Urinary bladder (tissue), 4 donors: ENCODE results near the gene RIN1. TPM values are rescaled to one million over a fixed set of nuclear protein-coding genes. Genes with fewer than 3 reads are reported as not detected.
"Not testable (repeated sequence)": the region's sequence is repeated elsewhere in the genome, so short reads cannot be mapped to it uniquely, and the experiment has no call there.

Experiments used
- DNase-seq: peaks from one replicate; pipeline ENCODE4 v3.0.0-alpha.2; 2015; ENCODE audit errors: extremely low spot score
- H3K27ac ChIP-seq: one replicate; pipeline ENCODE4 v1.5.1; 2013; ENCODE audit warnings: low read depth, mild to moderate bottlenecking, moderate library complexity
- H3K36me3 ChIP-seq: one replicate; pipeline ENCODE4 v1.6.1; 2013; ENCODE audit warnings: mild to moderate bottlenecking, moderate library complexity; ENCODE audit not compliant: insufficient read depth
- H3K4me1 ChIP-seq: one replicate; pipeline ENCODE4 v1.6.1; 2013; ENCODE audit warnings: mild to moderate bottlenecking, moderate library complexity; ENCODE audit not compliant: insufficient read depth
- H3K4me3 ChIP-seq: one replicate; pipeline ENCODE4 v1.5.1; 2013; ENCODE audit warnings: low read depth, low read length
- WGBS: extraction: QIAGEN DNeasy Blood & Tissue Kit; methylation state at CpG from one replicate; pipeline ENCODE4 v1.1.7; 2013; 5-methylcytosine and 5-hydroxymethylcytosine counted together
- polyA plus RNA-seq: library from polyadenylated mRNA; stranded (reverse); fragments of 200-250 nt; gene quantifications from one replicate; pipeline ENCODE4 v1.2.3, GENCODE V29; 2013
- total RNA-seq: library from RNA; depleted of rRNA; stranded (reverse); fragments of >200 nt; gene quantifications from one replicate; pipeline ENCODE4 v1.2.3, GENCODE V29; 2014
- donor health status: healthy with polysubstance abuse.
- donor health status: healthy.

The RIN1 gene
- total and polyA plus RNA-seq, 2 donors = 2.9 to 8.4 TPM

- H3K27ac ChIP-seq = no peak overlapping the region
- no peak for DNase-seq
- no peak overlapping the region for H3K4me3 ChIP-seq
- H3K4me1 ChIP-seq = no peaks in the 10 kb centered on the region
- WGBS = 91% methylated on average over 6 of the region's 6 CpGs
- H3K36me3 ChIP-seq = no peaks in the 10 kb centered on the region
Measured at GRCh38 chr11:66365166-66365565, 28.9 kb upstream of the RIN1 start.

- no peak overlapping the region for H3K4me3 ChIP-seq
- WGBS = 68% methylated on average over 15 of the region's 15 CpGs
- no peak overlapping the region for H3K27ac ChIP-seq
- DNase-seq = no peak
- H3K36me3 ChIP-seq = no peaks in the 10 kb centered on the region
- no peaks in the 10 kb centered on the region for H3K4me1 ChIP-seq
Measured at GRCh38 chr11:66363805-66364535, 27.7 kb upstream of the RIN1 start.

- Histone ChIP-seq H3K27ac (no peak overlapping the region), H3K4me1 (no peaks in the 10 kb centered on the region), H3K4me3 (no peak overlapping the region), H3K36me3 (no peaks in the 10 kb centered on the region)
- DNase-seq = no peak
- 91% methylated on average over 14 of the region's 14 CpGs for WGBS
Measured at GRCh38 chr11:66363187-66363601, 27.0 kb upstream of the RIN1 start.

- H3K27ac ChIP-seq = no peak overlapping the region
- WGBS = 91% methylated on average over 9 of the region's 9 CpGs
- H3K4me3 ChIP-seq = no peak overlapping the region
- H3K4me1 ChIP-seq = no peaks in the 10 kb centered on the region
- no peaks in the 10 kb centered on the region for H3K36me3 ChIP-seq
- no peak for DNase-seq
Measured at GRCh38 chr11:66362481-66363147, 26.4 kb upstream of the RIN1 start.

GRCh38 chr11:66361502-66361941 lies 25.3 kb upstream of the RIN1 start:
- H3K4me1 ChIP-seq = no peaks in the 10 kb centered on the region
- no peak overlapping the region for H3K27ac ChIP-seq
- no peaks in the 10 kb centered on the region for H3K36me3 ChIP-seq
- no peak overlapping the region for H3K4me3 ChIP-seq
- WGBS = 81% methylated on average over 6 of the region's 6 CpGs
- no peak for DNase-seq

GRCh38 chr11:66360406-66361073 lies 24.3 kb upstream of the RIN1 start:
- Histone ChIP-seq H3K4me1 (no peaks in the 10 kb centered on the region), H3K4me3 (no peak overlapping the region), H3K36me3 (no peaks in the 10 kb centered on the region), H3K27ac (no peak overlapping the region)
- 95% methylated on average over 15 of the region's 15 CpGs for WGBS
- no peak for DNase-seq

- no peak overlapping the region for H3K27ac ChIP-seq
- H3K36me3 ChIP-seq = no peaks in the 10 kb centered on the region
- no peaks in the 10 kb centered on the region for H3K4me1 ChIP-seq
- WGBS = 66% methylated on average over 3 of the region's 3 CpGs
- no peak overlapping the region for H3K4me3 ChIP-seq
- DNase-seq = no peak
Measured at GRCh38 chr11:66359662-66360087, 23.4 kb upstream of the RIN1 start.

GRCh38 chr11:66350560-66351235 lies 14.5 kb upstream of the RIN1 start:
- not testable (repeated sequence) for H3K4me1 ChIP-seq, H3K4me3 ChIP-seq, DNase-seq, H3K36me3 ChIP-seq, H3K27ac ChIP-seq
- 85% methylated on average over 8 of the region's 8 CpGs for WGBS

GRCh38 chr11:66349084-66349386 lies 12.8 kb upstream of the RIN1 start:
- H3K4me3 ChIP-seq = no peak overlapping the region
- no peaks in the 10 kb centered on the region for H3K36me3 ChIP-seq
- 62% methylated on average over 2 of the region's 2 CpGs for WGBS
- no peak for DNase-seq
- H3K4me1 ChIP-seq = peaks cover 1% of the 10 kb centered on the region
- H3K27ac ChIP-seq = no peak overlapping the region

- under 1% methylated on average over 91 of the region's 101 CpGs for WGBS
- Histone ChIP-seq H3K4me3 (peak within 1 kb of the TSS; percentile 88), H3K36me3 (no peaks in the 10 kb centered on the region), H3K27ac (peak within 1 kb of the TSS; percentile 90), H3K4me1 (peaks cover 1% of the 10 kb centered on the region)
- DNase-seq = peak; percentile 90
Measured at GRCh38 chr11:66347425-66348276, 11.4 kb upstream of the RIN1 start, which contains the start of gene B4GAT1. TSS of gene B4GAT1 (minus strand) at chr11:66347629. CDS start at chr11:66347545, 84 bp downstream.

- Histone ChIP-seq H3K4me1 (peaks cover 1% of the 10 kb centered on the region), H3K36me3 (peaks cover under 1% of the 10 kb centered on the region), H3K27ac (peak overlapping the region; percentile 90), H3K4me3 (peak overlapping the region; percentile 88)
- WGBS = 26% methylated on average over 68 of the region's 68 CpGs
- DNase-seq = no peak
Measured at GRCh38 chr11:66346476-66347424, 10.5 kb upstream of the RIN1 start.

GRCh38 chr11:66345316-66345649 lies 9.0 kb upstream of the RIN1 start:
- no peak for DNase-seq
- Histone ChIP-seq H3K27ac (peak overlapping the region; percentile 30), H3K36me3 (peaks cover 3% of the 10 kb centered on the region), H3K4me3 (peak overlapping the region; percentile 88), H3K4me1 (peaks cover 1% of the 10 kb centered on the region)
- WGBS = 5% methylated on average over 7 of the region's 7 CpGs
